Neural cell (in vitro differentiated cells): ENCODE data around the gene RANBP3.

Experiments used
- EP300 ChIP-seq: fragments of 450-650 bp; conservative IDR thresholded peaks from 2 replicates; pipeline ENCODE4 v1.6.1; 2014; ENCODE audit warnings: antibody characterized with exemption, mild to moderate bottlenecking, moderate library complexity; ENCODE audit not compliant: poor library complexity, severe bottlenecking
- POLR2AphosphoS5 ChIP-seq: IDR thresholded peaks from 2 replicates; pipeline ENCODE4 v1.6.1; 2012
- TF ChIP-seq, protein P1 (sequence below): fragments of 450-650 bp; IDR thresholded peaks from 2 replicates; pipeline ENCODE4 v1.5.1; 2014; ENCODE audit warnings: antibody characterized with exemption, mild to moderate bottlenecking, moderate library complexity; ENCODE audit not compliant: poor library complexity, severe bottlenecking

DNA sequence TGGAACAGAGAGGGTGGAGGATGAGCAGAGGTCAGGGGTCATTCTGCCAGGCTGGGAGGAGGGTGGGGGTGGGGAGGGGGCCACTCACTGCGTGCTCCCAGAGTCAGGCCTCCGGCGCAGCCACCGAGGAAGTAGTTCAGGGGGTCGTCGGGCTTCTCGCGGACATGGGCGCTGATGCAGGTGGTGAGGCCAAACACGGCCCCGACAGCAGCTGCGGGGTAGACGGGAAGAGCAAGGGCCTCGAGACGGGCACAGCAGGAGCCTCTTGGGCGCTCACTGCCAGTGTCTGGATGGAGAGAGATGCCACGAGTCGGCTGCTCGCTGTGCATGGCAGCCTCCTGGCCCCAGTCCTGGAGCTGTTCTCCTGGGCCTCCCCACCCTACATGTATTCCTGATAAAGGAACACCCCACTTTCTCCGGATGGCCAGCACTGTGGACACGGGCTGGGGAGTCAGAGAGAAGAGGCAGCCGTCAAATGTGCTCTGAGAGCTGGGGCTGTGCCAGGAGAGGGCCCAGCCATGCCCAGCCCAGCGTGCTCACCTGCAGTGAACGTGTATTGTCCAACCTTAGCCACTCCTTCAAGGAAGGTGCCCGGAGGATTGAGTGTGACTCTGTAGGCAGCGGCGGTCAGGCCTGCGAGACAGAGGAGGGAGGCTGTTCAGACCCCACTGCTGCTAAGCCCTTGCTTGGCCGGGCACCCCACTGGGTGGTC is 81.4 kb downstream of the RANBP3 start:
- TF ChIP-seq, protein P1, sequence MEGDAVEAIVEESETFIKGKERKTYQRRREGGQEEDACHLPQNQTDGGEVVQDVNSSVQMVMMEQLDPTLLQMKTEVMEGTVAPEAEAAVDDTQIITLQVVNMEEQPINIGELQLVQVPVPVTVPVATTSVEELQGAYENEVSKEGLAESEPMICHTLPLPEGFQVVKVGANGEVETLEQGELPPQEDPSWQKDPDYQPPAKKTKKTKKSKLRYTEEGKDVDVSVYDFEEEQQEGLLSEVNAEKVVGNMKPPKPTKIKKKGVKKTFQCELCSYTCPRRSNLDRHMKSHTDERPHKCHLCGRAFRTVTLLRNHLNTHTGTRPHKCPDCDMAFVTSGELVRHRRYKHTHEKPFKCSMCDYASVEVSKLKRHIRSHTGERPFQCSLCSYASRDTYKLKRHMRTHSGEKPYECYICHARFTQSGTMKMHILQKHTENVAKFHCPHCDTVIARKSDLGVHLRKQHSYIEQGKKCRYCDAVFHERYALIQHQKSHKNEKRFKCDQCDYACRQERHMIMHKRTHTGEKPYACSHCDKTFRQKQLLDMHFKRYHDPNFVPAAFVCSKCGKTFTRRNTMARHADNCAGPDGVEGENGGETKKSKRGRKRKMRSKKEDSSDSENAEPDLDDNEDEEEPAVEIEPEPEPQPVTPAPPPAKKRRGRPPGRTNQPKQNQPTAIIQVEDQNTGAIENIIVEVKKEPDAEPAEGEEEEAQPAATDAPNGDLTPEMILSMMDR: no peak
- TF ChIP-seq EP300 (no peak), POLR2AphosphoS5 (no peak)
